ENCODE results near the gene DGKZ. TPM values are rescaled to one million over a fixed set of nuclear protein-coding genes. Genes with fewer than 3 reads are reported as not detected.

DGKZ gene
- total and polyA plus RNA-seq, 2 of the 13 experiments (the other 11 are each of a cell fraction or from before 2014, with no cell fraction given), result 15.8 to 20.7 TPM

DNA sequence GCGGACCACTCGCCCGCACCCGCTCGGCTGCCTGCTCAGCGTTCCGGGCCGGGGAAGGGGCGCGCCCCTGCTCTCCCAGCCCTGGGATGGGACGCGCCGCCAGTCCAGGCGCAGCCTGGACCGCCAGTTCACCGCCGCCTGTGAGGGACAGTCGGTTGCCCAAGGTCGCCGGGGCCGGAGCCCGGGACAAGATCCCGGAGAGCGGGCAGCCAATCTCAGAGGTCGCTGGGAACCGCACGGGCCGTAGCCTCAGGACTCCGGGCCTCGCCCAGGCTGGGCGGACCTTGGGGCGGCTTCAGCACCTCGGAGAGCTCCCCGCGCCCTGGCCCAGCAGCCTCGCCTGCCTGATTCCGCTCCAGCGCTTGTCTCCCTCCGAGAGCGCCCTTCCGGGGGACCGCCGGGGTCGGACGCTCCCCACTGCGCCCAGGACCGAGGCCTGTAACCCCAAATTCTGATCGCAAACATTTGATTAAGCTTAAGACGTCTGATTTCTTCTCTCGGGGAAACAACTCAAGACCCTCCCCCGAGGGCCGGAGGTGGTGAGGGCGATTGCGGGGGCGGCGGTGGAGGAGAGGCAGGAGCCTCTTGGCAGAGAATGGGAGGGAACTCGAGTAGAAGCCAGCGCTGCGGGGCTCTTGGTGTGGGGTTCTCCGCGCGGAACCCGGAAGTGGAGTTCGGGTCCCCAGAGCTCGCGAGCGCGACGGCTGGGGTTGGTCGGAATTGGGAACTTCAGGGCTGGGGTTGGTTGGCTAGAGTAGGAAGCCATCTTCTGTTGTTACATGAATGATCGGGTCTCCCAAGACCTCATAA is 45.4 kb downstream of the DGKZ start (continued):
- TF ChIP-seq, protein P1, sequence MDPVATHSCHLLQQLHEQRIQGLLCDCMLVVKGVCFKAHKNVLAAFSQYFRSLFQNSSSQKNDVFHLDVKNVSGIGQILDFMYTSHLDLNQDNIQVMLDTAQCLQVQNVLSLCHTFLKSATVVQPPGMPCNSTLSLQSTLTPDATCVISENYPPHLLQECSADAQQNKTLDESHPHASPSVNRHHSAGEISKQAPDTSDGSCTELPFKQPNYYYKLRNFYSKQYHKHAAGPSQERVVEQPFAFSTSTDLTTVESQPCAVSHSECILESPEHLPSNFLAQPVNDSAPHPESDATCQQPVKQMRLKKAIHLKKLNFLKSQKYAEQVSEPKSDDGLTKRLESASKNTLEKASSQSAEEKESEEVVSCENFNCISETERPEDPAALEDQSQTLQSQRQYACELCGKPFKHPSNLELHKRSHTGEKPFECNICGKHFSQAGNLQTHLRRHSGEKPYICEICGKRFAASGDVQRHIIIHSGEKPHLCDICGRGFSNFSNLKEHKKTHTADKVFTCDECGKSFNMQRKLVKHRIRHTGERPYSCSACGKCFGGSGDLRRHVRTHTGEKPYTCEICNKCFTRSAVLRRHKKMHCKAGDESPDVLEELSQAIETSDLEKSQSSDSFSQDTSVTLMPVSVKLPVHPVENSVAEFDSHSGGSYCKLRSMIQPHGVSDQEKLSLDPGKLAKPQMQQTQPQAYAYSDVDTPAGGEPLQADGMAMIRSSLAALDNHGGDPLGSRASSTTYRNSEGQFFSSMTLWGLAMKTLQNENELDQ (CRISPR knock-in tag; IDR thresholded peaks at IDR 0.05; ENCODE audit: borderline replicate concordance), result peak; percentile 96
- TF ChIP-seq ZNF432 (CRISPR knock-in tag; IDR thresholded peaks at IDR 0.05; ENCODE audit: borderline replicate concordance) (no peak), PHF5A (CRISPR knock-in tag; IDR thresholded peaks at IDR 0.05; ENCODE audit: low read depth, unreplicated experiment) (no peak), HES4 (CRISPR knock-in tag; IDR thresholded peaks at IDR 0.05; ENCODE audit: borderline replicate concordance) (peak; percentile 99), ZNF205 (CRISPR knock-in tag; IDR thresholded peaks at IDR 0.05) (peak; percentile 95), JUN (CRISPR knock-in tag; IDR thresholded peaks at IDR 0.05) (no peak), MAFF (IDR thresholded peaks at IDR 0.05; ENCODE audit: low read depth, low read length) (no peak), NR3C1 (CRISPR knock-in tag; IDR thresholded peaks at IDR 0.05) (no peak), RFX3 (CRISPR knock-in tag; IDR thresholded peaks at IDR 0.05) (peak; percentile 54; the same call in 1 of the 2 replicates), RFX5 (IDR thresholded peaks at IDR 0.05; ENCODE audit: low read depth, low read length) (no peak), AGO1 (IDR thresholded peaks at IDR 0.05; ENCODE audit: low read depth, low read length, poor library complexity, severe bottlenecking) (peak; percentile 73), TRIM24 (CRISPR knock-in tag; IDR thresholded peaks at IDR 0.05) (no peak), ZBTB42 (CRISPR knock-in tag; IDR thresholded peaks at IDR 0.05) (peak; percentile 92; the same call in 1 of the 2 replicates), ZNF850 (CRISPR knock-in tag; conservative IDR thresholded peaks at IDR 0.05) (no peak), ZNF367 (CRISPR knock-in tag; IDR thresholded peaks at IDR 0.05; ENCODE audit: borderline replicate concordance) (peak; percentile 98), GPN1 (CRISPR knock-in tag; IDR thresholded peaks at IDR 0.05; ENCODE audit: borderline replicate concordance) (peak; percentile 86; the same call in 1 of the 2 replicates)
- TF ChIP-seq, protein P2, sequence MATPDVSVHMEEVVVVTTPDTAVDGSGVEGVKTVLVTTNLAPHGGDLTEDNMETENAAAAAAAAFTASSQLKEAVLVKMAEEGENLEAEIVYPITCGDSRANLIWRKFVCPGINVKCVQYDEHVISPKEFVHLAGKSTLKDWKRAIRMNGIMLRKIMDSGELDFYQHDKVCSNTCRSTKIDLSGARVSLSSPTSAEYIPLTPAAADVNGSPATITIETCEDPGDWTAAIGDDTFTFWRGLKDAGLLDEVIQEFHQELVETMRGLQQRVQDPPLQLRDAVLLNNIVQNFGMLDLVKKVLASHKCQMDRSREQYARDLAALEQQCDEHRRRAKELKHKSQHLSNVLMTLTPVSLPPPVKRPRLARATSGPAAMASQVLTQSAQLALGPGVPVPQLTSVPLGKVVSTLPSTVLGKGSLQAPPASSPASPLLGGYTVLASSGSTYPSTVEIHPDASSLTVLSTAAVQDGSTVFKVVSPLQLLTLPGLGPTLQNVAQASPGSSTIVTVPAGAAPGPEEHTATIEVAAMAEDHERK (CRISPR knock-in tag; IDR thresholded peaks at IDR 0.05; ENCODE audit: low read depth), result no peak
- TF ChIP-seq, protein P3, sequence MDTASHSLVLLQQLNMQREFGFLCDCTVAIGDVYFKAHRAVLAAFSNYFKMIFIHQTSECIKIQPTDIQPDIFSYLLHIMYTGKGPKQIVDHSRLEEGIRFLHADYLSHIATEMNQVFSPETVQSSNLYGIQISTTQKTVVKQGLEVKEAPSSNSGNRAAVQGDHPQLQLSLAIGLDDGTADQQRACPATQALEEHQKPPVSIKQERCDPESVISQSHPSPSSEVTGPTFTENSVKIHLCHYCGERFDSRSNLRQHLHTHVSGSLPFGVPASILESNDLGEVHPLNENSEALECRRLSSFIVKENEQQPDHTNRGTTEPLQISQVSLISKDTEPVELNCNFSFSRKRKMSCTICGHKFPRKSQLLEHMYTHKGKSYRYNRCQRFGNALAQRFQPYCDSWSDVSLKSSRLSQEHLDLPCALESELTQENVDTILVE (CRISPR knock-in tag; IDR thresholded peaks at IDR 0.05), result peak; percentile 97
- TF ChIP-seq, protein P4, sequence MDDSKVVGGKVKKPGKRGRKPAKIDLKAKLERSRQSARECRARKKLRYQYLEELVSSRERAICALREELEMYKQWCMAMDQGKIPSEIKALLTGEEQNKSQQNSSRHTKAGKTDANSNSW (CRISPR knock-in tag; IDR thresholded peaks at IDR 0.05; ENCODE audit: borderline replicate concordance), result peak; percentile 94; the same call in 1 of the 2 replicates
- TF ChIP-seq, protein P5, sequence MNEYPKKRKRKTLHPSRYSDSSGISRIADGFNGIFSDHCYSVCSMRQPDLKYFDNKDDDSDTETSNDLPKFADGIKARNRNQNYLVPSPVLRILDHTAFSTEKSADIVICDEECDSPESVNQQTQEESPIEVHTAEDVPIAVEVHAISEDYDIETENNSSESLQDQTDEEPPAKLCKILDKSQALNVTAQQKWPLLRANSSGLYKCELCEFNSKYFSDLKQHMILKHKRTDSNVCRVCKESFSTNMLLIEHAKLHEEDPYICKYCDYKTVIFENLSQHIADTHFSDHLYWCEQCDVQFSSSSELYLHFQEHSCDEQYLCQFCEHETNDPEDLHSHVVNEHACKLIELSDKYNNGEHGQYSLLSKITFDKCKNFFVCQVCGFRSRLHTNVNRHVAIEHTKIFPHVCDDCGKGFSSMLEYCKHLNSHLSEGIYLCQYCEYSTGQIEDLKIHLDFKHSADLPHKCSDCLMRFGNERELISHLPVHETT (CRISPR knock-in tag; conservative IDR thresholded peaks at IDR 0.05), result peak; percentile 89; the same call in 1 of the 2 replicates
- TF ChIP-seq, protein P6, sequence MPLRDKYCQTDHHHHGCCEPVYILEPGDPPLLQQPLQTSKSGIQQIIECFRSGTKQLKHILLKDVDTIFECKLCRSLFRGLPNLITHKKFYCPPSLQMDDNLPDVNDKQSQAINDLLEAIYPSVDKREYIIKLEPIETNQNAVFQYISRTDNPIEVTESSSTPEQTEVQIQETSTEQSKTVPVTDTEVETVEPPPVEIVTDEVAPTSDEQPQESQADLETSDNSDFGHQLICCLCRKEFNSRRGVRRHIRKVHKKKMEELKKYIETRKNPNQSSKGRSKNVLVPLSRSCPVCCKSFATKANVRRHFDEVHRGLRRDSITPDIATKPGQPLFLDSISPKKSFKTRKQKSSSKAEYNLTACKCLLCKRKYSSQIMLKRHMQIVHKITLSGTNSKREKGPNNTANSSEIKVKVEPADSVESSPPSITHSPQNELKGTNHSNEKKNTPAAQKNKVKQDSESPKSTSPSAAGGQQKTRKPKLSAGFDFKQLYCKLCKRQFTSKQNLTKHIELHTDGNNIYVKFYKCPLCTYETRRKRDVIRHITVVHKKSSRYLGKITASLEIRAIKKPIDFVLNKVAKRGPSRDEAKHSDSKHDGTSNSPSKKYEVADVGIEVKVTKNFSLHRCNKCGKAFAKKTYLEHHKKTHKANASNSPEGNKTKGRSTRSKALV (CRISPR knock-in tag; IDR thresholded peaks at IDR 0.05), result peak; percentile 99

All from HepG2 (cell line).